ENCODE data around the gene RIBC1. TPM values are rescaled to one million over a fixed set of nuclear protein-coding genes. Genes with fewer than 3 reads are reported as not detected.

RIBC1 gene
- polyA plus RNA-seq, 1 of the 3 experiments (the other 2 are of a cell fraction): 0.33 TPM

- Histone ChIP-seq H3K4me2 (no peak overlapping the region), H3K4me1 (ENCODE audit: control insufficient read depth in 1 of 2, insufficient read depth in 2 of 2, low read depth in 1 of 2, low read length in 1 of 2) (no peaks in the 10 kb centered on the region), H3F3A (replicated peaks; ENCODE audit: insufficient read depth) (no peaks in the 10 kb centered on the region), H3K27ac (ENCODE audit: low read depth in 2 of 2, low read length in 1 of 2) (no peak overlapping the region), H3K9ac (no peak overlapping the region), H3K79me2 (ENCODE audit: insufficient read depth) (no peaks in the 10 kb centered on the region), H2AFZ (ENCODE audit: low read depth) (no peak overlapping the region), H4K20me1 (ENCODE audit: insufficient read depth) (no peaks in the 10 kb centered on the region), H3K36me3 (replicated peaks in 1 of 2; ENCODE audit: control insufficient read depth in 1 of 2, insufficient read depth in 2 of 2, low read length in 1 of 2) (peaks cover 52 to 72% of the 10 kb centered on the region in 2 experiments), H3K9me2 (no peaks in the 10 kb centered on the region), H3K9me3 (no peaks in the 10 kb centered on the region), H3K27me3 (ENCODE audit: insufficient read depth) (no peaks in the 10 kb centered on the region), H3K4me3 (ENCODE audit: low read depth in 2 of 2, low read length in 1 of 2) (no peak overlapping the region)
- 90% methylated on average over 10 of the region's 10 CpGs for whole genome bisulfite sequencing (ENCODE audit: low lambda C conversion rate)
- ChIA-PET POLR2A (no interaction called here), CTCF (interaction anchor here (0.8 to 1.5 kb wide), 3 partner anchors 11 to 91 kb away, joined by 3 read pairs; no protein-coding TSS in a partner anchor)
- no peak for DNase-seq
- no peak for TF ChIP-seq TCF12 (IDR thresholded peaks at IDR 0.05)
- TF ChIP-seq EP300 (IDR thresholded peaks at IDR 0.05; ENCODE audit: borderline replicate concordance in 1 of 2, low read depth in 1 of 2, low read length in 1 of 2): no peak
- TF ChIP-seq FOXJ3 (CRISPR knock-in tag; IDR thresholded peaks at IDR 0.05): no peak
- TF ChIP-seq MXI1 (IDR thresholded peaks at IDR 0.05; ENCODE audit: low read depth, low read length): no peak
- TF ChIP-seq CHD2 (IDR thresholded peaks at IDR 0.05; ENCODE audit: low read length, partially characterized antibody): no peak
- TF ChIP-seq GATA2 (CRISPR knock-in tag; IDR thresholded peaks at IDR 0.05): no peak
- no peak for TF ChIP-seq RFX5 (IDR thresholded peaks at IDR 0.05; ENCODE audit: low read length)
- no peak for TF ChIP-seq TEAD4 (IDR thresholded peaks at IDR 0.05; ENCODE audit: borderline replicate concordance, insufficient read depth)
- TF ChIP-seq ELF1 (IDR thresholded peaks at IDR 0.05): no peak
These were observed 19.1 kb upstream of the RIBC1 start for GRCh38 chrX:53403535-53403934.

- no peaks in the 10 kb centered on the region for H3K27me3 ChIP-seq (ENCODE audit: insufficient read depth)
- CTCF ChIA-PET: no interaction called here
These were observed 10.2 kb upstream of the RIBC1 start for GRCh38 chrX:53412446-53412845.

More at GRCh38 chrX:53412446-53412845, 10.2 kb upstream of the RIBC1 start:
- POLR2A ChIA-PET: no interaction called here
- H3K36me3 ChIP-seq (replicated peaks in 1 of 2; ENCODE audit: control insufficient read depth in 1 of 2, insufficient read depth in 2 of 2, low read length in 1 of 2): peaks cover 49 to 55% of the 10 kb centered on the region in 2 experiments
- peaks cover 44% of the 10 kb centered on the region for H3K79me2 ChIP-seq (ENCODE audit: insufficient read depth)
- no peak overlapping the region for H3K27ac ChIP-seq (ENCODE audit: low read depth in 2 of 2, low read length in 1 of 2)
- no peak overlapping the region for H3K4me3 ChIP-seq (ENCODE audit: low read depth in 2 of 2, low read length in 1 of 2)
- H3K4me1 ChIP-seq (ENCODE audit: control insufficient read depth in 1 of 2, insufficient read depth in 2 of 2, low read depth in 1 of 2, low read length in 1 of 2): no peaks in the 10 kb centered on the region
- TF ChIP-seq GABPA (IDR thresholded peaks at IDR 0.05; ENCODE audit: low read depth) (no peak), USF1 (IDR thresholded peaks at IDR 0.05; ENCODE audit: borderline replicate concordance, low read depth) (no peak), IRF3 (IDR thresholded peaks at IDR 0.05; ENCODE audit: low read depth, low read length) (no peak), FOXJ3 (CRISPR knock-in tag; IDR thresholded peaks at IDR 0.05) (no peak), FOSL2 (IDR thresholded peaks at IDR 0.05; ENCODE audit: borderline replicate concordance, low read depth) (no peak), EP300 (IDR thresholded peaks at IDR 0.05; ENCODE audit: borderline replicate concordance in 1 of 2, low read depth in 1 of 2, low read length in 1 of 2) (no peak), GATA2 (CRISPR knock-in tag; IDR thresholded peaks at IDR 0.05) (no peak), CTCF (IDR thresholded peaks at IDR 0.05) (no peak), CHD2 (IDR thresholded peaks at IDR 0.05; ENCODE audit: low read length, partially characterized antibody) (no peak), ZBTB33 (IDR thresholded peaks at IDR 0.05; ENCODE audit: borderline replicate concordance, low read depth) (no peak), NRF1 (IDR thresholded peaks at IDR 0.05; ENCODE audit: low read depth, low read length) (no peak)
- H3F3A ChIP-seq (replicated peaks; ENCODE audit: insufficient read depth): no peaks in the 10 kb centered on the region
- no peaks in the 10 kb centered on the region for H3K9me3 ChIP-seq
- no peaks in the 10 kb centered on the region for H3K9me2 ChIP-seq
- peaks cover 9% of the 10 kb centered on the region; the same call in 1 of the 2 replicates for H4K20me1 ChIP-seq (ENCODE audit: insufficient read depth)
- no peak overlapping the region for H3K4me2 ChIP-seq
- 97% methylated on average over 2 of the region's 2 CpGs for WGBS (ENCODE audit: low lambda C conversion rate)
- no peak overlapping the region for H2AFZ ChIP-seq (ENCODE audit: low read depth)
- no peak for DNase-seq
- H3K9ac ChIP-seq: no peak overlapping the region
